H1 (cell line): ENCODE measurements around the gene MRPS35. TPM values are rescaled to one million over a fixed set of nuclear protein-coding genes. Genes with fewer than 3 reads are reported as not detected.
"Not testable (repeated sequence)": the region's sequence is repeated elsewhere in the genome, so short reads cannot be mapped to it uniquely, and the experiment has no call there.

ENCODE experiments used
- CTCF ChIA-PET: fragments of 300-600 bp; sonication (Branson Sonifier 250); formaldehyde crosslinking; loops from one replicate; lab custom pipeline; 2021; ENCODE audit not compliant: partially characterized antibody; lab: Charles Lee
- POLR2A ChIA-PET: fragments of 300-600 bp; sonication (Branson Sonifier 250); formaldehyde crosslinking; loops from one replicate; lab custom pipeline; 2021; ENCODE audit warnings: inconsistent platforms; ENCODE audit not compliant: partially characterized antibody; lab: Charles Lee
- DNase-seq, 2 experiments: peaks; one replicate each; pipeline versions ENCODE4 v3.0.0 to v3.0.0-alpha.2; 2010 to 2022; ENCODE audit warnings: low spot score in 2 of 2, low read depth in 1 of 2, mixed read lengths in 1 of 2
- FAIRE-seq: peaks from 2 replicates; lab custom pipeline; 2011; peaks lifted over from hg19 to GRCh38; lab: Jason Lieb, UNC
- H2AFZ ChIP-seq: 2 replicates; pipeline ENCODE4 v1.8.1; 2012; ENCODE audit warnings: low read length, inconsistent platforms
- H2AK5ac ChIP-seq: 2 replicates; pipeline ENCODE4 v1.6.1; 2013; ENCODE audit warnings: low read depth, low read length
- H2BK120ac ChIP-seq: replicated peaks from 2 replicates; pipeline ENCODE3; 2013; ENCODE audit warnings: low read depth, low read length, inconsistent platforms
- H2BK12ac ChIP-seq: 2 replicates; pipeline ENCODE4 v1.6.1; 2013; ENCODE audit warnings: low read depth, low read length
- H2BK15ac ChIP-seq: 2 replicates; pipeline ENCODE4 v1.6.1; 2013; ENCODE audit warnings: low read length
- H2BK20ac ChIP-seq: 2 replicates; pipeline ENCODE4 v1.6.1; 2013; ENCODE audit warnings: low read length
- H2BK5ac ChIP-seq: 2 replicates; pipeline ENCODE4 v1.6.1; 2013; ENCODE audit warnings: low read depth, low read length
- H3K14ac ChIP-seq: 2 replicates; pipeline ENCODE4 v1.6.1; 2013; ENCODE audit warnings: inconsistent platforms; ENCODE audit not compliant: insufficient read length
- H3K18ac ChIP-seq: 2 replicates; pipeline ENCODE4 v1.6.1; 2013; ENCODE audit warnings: low read length; ENCODE audit errors: extremely low read depth
- H3K23ac ChIP-seq: 2 replicates; pipeline ENCODE4 v1.6.1; 2013; ENCODE audit warnings: inconsistent platforms; ENCODE audit not compliant: insufficient read length
- H3K23me2 ChIP-seq: 2 replicates; pipeline ENCODE4 v1.6.1; 2013; ENCODE audit warnings: low read depth, low read length
- H3K27ac ChIP-seq: 2 replicates; pipeline ENCODE4 v1.6.1; 2011; ENCODE audit warnings: low read depth, low read length, inconsistent platforms
- H3K27me3 ChIP-seq, 4 experiments: replicated peaks in 1 of 4; 1 replicate in 1 of 4; 2 replicates in 3 of 4; pipeline versions ENCODE4 v1.6.1 to v1.8.1; 2011 to 2013; ENCODE audit warnings: low read length in 3 of 4, mild to moderate bottlenecking in 3 of 4, inconsistent platforms in 2 of 4, mixed read lengths in 2 of 4, moderate library complexity in 1 of 4; ENCODE audit not compliant: control insufficient read depth in 3 of 4, insufficient read depth in 3 of 4; ENCODE audit errors: extremely low read depth in 1 of 4
- H3K36me3 ChIP-seq, 4 experiments: 2 replicates each; pipeline versions ENCODE4 v1.6.1 to v1.8.1; 2011 to 2013; ENCODE audit warnings: mild to moderate bottlenecking in 4 of 4, low read length in 3 of 4, moderate library complexity in 2 of 4, control low read depth in 1 of 4, inconsistent platforms in 1 of 4; ENCODE audit not compliant: insufficient read depth in 4 of 4, control insufficient read depth in 2 of 4
- H3K4ac ChIP-seq: replicated peaks from 2 replicates; pipeline ENCODE3; 2013; ENCODE audit warnings: low read length, low read depth, mixed read lengths, inconsistent platforms; ENCODE audit not compliant: insufficient read length
- H3K4me1 ChIP-seq, 4 experiments: replicated peaks in 1 of 4; 1 replicate in 1 of 4; 2 replicates in 3 of 4; pipeline versions ENCODE4 v1.6.1 to v1.8.1; 2011 to 2013; ENCODE audit warnings: low read length in 3 of 4, inconsistent platforms in 2 of 4, mixed read lengths in 1 of 4; ENCODE audit not compliant: insufficient read depth in 4 of 4, control insufficient read depth in 3 of 4
- H3K4me2 ChIP-seq, 2 experiments: 2 replicates each; pipeline versions ENCODE4 v1.6.1 to v1.8.1; 2011 to 2013; ENCODE audit warnings: low read depth in 2 of 2, low read length in 2 of 2, control low read depth in 1 of 2, inconsistent platforms in 1 of 2, mild to moderate bottlenecking in 1 of 2; ENCODE audit not compliant: insufficient read depth in 1 of 2
- H3K4me3 ChIP-seq, 4 experiments: fragments of 200-600, 300-600 bp in 1 of 4; sonication (generic), shearing (Covaris generic), sonication (Bioruptor Twin) in 1 of 4; 2 replicates each; pipeline versions ENCODE4 v1.5.1 to v1.8.1; 2011 to 2016; ENCODE audit warnings: low read length in 4 of 4, low read depth in 3 of 4, control low read depth in 2 of 4, inconsistent platforms in 2 of 4, mild to moderate bottlenecking in 2 of 4, mixed read lengths in 1 of 4, moderate library complexity in 1 of 4; ENCODE audit not compliant: insufficient read depth in 2 of 4; ENCODE audit errors: extremely low read depth in 1 of 4
- H3K56ac ChIP-seq: replicated peaks from 2 replicates; pipeline ENCODE3; 2013; ENCODE audit warnings: low read depth, mild to moderate bottlenecking, mixed read lengths, low read length, inconsistent platforms; ENCODE audit not compliant: insufficient read length
- H3K79me1 ChIP-seq: 2 replicates; pipeline ENCODE4 v1.6.1; 2013; ENCODE audit warnings: low read depth, low read length, control low read depth
- H3K79me2 ChIP-seq, 2 experiments: 2 replicates each; pipeline versions ENCODE4 v1.6.1 to v1.8.1; 2012 to 2013; ENCODE audit warnings: low read length in 2 of 2, mild to moderate bottlenecking in 2 of 2, inconsistent platforms in 1 of 2; ENCODE audit not compliant: insufficient read depth in 2 of 2, control insufficient read depth in 1 of 2
- H3K9ac ChIP-seq, 4 experiments: replicated peaks in 1 of 4; 1 replicate in 1 of 4; 2 replicates in 3 of 4; pipeline versions ENCODE4 v1.6.1 to v1.8.1; 2011 to 2013; ENCODE audit warnings: low read depth in 3 of 4, low read length in 3 of 4, control low read depth in 2 of 4, mild to moderate bottlenecking in 2 of 4, moderate library complexity in 2 of 4, inconsistent platforms in 1 of 4; ENCODE audit errors: extremely low read depth in 1 of 4
- H3K9me3 ChIP-seq, 2 experiments: 2 replicates each; pipeline versions ENCODE4 v1.6.1 to v1.8.1; 2012 to 2013; ENCODE audit warnings: mild to moderate bottlenecking in 2 of 2, moderate library complexity in 2 of 2, control low read depth in 1 of 2, inconsistent platforms in 1 of 2, low read depth in 1 of 2, low read length in 1 of 2, mixed read lengths in 1 of 2; ENCODE audit not compliant: insufficient read depth in 2 of 2
- H4K20me1 ChIP-seq, 2 experiments: replicated peaks in 1 of 2; 2 replicates each; pipeline versions ENCODE3 to v1.8.1; 2011 to 2013; ENCODE audit warnings: inconsistent platforms in 2 of 2, low read length in 2 of 2, mild to moderate bottlenecking in 1 of 2; ENCODE audit not compliant: insufficient read depth in 2 of 2, control insufficient read depth in 1 of 2
- H4K5ac ChIP-seq: 2 replicates; pipeline ENCODE4 v1.6.1; 2013; ENCODE audit warnings: low read length, low read depth, mixed read lengths, inconsistent platforms; ENCODE audit not compliant: insufficient read length
- H4K8ac ChIP-seq: 2 replicates; pipeline ENCODE4 v1.8.0; 2013; ENCODE audit warnings: mild to moderate bottlenecking, moderate library complexity, low read length, inconsistent platforms; ENCODE audit not compliant: insufficient read depth; ENCODE audit errors: extremely low read depth
- H4K91ac ChIP-seq: replicated peaks from 2 replicates; pipeline ENCODE3; 2013; ENCODE audit warnings: low read length, mixed read lengths, inconsistent platforms; ENCODE audit not compliant: insufficient read length
- whole genome bisulfite sequencing, 2 experiments: shearing (Covaris generic) in 1 of 2; methylation state at CpG; one replicate each; pipeline versions ENCODE4 v1.1.6 to v1.1.7; 2013 to 2015; ENCODE audit warnings: low lambda C conversion rate in 2 of 2, mixed read lengths in 2 of 2, inconsistent platforms in 1 of 2, low coverage in 1 of 2, missing lambda C conversion rate in 1 of 2; ENCODE audit not compliant: insufficient replicate concordance in 2 of 2, insufficient coverage in 1 of 2, insufficient read length in 1 of 2; ENCODE audit errors: extremely low coverage in 1 of 2, missing lambda C conversion rate in 1 of 2; 5-methylcytosine and 5-hydroxymethylcytosine counted together
- polyA plus RNA-seq, 7 experiments: library from polyadenylated mRNA; depleted of rRNA in 3 of 7; stranded (reverse) in 5 of 7; unstranded in 2 of 7; fragments of >200 nt in 5 of 7; fragments of 200-250 nt in 2 of 7; gene quantifications; 1 replicate in 5 of 7; 2 replicates in 1 of 7; 4 replicates in 1 of 7; pipeline versions ENCODE4 v1.2.1 to v1.2.3, GENCODE V29; 2011 to 2013; ENCODE audit warnings: missing spikeins in 2 of 7, mixed read lengths in 2 of 7
- total RNA-seq: library from RNA; stranded (reverse); fragmentation: NEBNext Ultra II Directional; extraction: Animal tissue kit (Norgen Biotek cat#: 25700); gene quantifications from 2 replicates; pipeline ENCODE4 v1.2.1, GENCODE V29; 2021

Gene MRPS35
- total and polyA plus RNA-seq, 2 of the 8 experiments (the other 6 are each of a cell fraction or from before 2014, with no cell fraction given) = 26.8 to 47.9 TPM

- H3K4me2 ChIP-seq, H4K20me1 ChIP-seq, H3K79me2 ChIP-seq, H3K56ac ChIP-seq, H2BK20ac ChIP-seq, H3K4me3 ChIP-seq, H3K4ac ChIP-seq, H3K4me1 ChIP-seq, H2BK15ac ChIP-seq, H3K79me1 ChIP-seq, H3K14ac ChIP-seq, H4K5ac ChIP-seq, FAIRE-seq, H4K8ac ChIP-seq, H2BK120ac ChIP-seq, POLR2A ChIA-PET, H4K91ac ChIP-seq, H3K23me2 ChIP-seq, H3K27ac ChIP-seq, H2BK12ac ChIP-seq, H2AK5ac ChIP-seq, DNase-seq, H3K23ac ChIP-seq, H2AFZ ChIP-seq, H2BK5ac ChIP-seq, H3K27me3 ChIP-seq, H3K18ac ChIP-seq, H3K9me3 ChIP-seq, H3K9ac ChIP-seq: not testable (repeated sequence)
- WGBS, 2 experiments = 94% methylated on average over 9 of the region's 9 CpGs; no CpG with 5 or more reads in 1 of the 2 experiments
- CTCF ChIA-PET = interaction anchor here (1.0 to 2.9 kb wide), 10 partner anchors 12 to 1206 kb away, joined by 3 to 15 read pairs (median 4); no protein-coding TSS in a partner anchor
- peaks cover 0 to 37% (median 5%) of the 10 kb centered on the region in 4 experiments; a peak in 5 of 8 replicates for H3K36me3 ChIP-seq
Measured at GRCh38 chr12:27734321-27734720, 23.7 kb downstream of the MRPS35 start.
